ENCODE measurements around the gene FBLIM1. TPM values are rescaled to one million over a fixed set of nuclear protein-coding genes. Genes with fewer than 3 reads are reported as not detected.

FBLIM1 gene
- total RNA-seq, 3 donors from 2014 or later = 17.4 to 73.4 (median 42.6) TPM

DNA sequence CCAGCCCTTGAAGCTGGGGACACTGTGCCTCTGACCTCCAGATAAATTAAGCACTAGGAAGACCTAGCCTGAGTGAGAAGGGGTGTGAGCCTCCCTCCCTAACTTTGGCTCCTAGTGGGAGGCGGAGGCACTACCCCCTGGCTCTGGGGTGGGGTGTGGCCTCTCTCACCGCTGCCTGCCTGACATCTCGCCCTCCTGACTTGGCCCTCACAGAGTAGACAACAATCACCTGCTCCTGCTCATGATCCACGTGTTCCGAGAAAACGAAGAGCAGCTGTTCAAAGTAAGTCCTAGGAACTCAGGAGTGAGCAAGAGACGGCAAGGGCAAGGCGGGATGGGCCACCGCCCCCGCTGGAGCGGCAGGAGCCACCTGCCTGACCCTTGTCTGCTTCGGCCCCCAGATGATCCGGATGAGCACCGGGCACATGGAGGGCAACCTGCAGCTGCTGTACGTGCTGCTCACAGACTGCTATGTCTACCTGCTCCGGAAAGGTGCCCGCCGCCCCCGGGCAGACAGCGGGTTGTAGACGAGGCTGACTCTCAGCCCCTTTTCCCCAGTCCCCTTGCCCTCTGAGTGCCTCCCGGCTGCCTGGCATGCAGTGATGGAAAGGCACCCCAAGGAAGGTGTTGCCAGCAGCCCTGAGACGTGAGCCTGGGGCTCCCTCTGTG lies 30.6 kb upstream of the FBLIM1 start:
- DNase-seq (ENCODE audit: low spot score in 2 of 2) = no peak
- TF ChIP-seq POLR2A (IDR thresholded peaks at IDR 0.05) (no peak), CTCF (IDR thresholded peaks at IDR 0.05) (no peak), POLR2AphosphoS5 (IDR thresholded peaks at IDR 0.05) (no peak)
- H3K4me1 ChIP-seq = no peaks in the 10 kb centered on the region
- peaks cover 18% of the 10 kb centered on the region for H3K36me3 ChIP-seq
- no peak overlapping the region for H3K4me3 ChIP-seq
- no peaks in the 10 kb centered on the region for H3K27me3 ChIP-seq
- H3K9me3 ChIP-seq = no peaks in the 10 kb centered on the region
- intact Hi-C loops (cut with DNase I; ENCODE audit: low total_unique reads) = no loop called here
- no peak overlapping the region for H3K27ac ChIP-seq

DNA sequence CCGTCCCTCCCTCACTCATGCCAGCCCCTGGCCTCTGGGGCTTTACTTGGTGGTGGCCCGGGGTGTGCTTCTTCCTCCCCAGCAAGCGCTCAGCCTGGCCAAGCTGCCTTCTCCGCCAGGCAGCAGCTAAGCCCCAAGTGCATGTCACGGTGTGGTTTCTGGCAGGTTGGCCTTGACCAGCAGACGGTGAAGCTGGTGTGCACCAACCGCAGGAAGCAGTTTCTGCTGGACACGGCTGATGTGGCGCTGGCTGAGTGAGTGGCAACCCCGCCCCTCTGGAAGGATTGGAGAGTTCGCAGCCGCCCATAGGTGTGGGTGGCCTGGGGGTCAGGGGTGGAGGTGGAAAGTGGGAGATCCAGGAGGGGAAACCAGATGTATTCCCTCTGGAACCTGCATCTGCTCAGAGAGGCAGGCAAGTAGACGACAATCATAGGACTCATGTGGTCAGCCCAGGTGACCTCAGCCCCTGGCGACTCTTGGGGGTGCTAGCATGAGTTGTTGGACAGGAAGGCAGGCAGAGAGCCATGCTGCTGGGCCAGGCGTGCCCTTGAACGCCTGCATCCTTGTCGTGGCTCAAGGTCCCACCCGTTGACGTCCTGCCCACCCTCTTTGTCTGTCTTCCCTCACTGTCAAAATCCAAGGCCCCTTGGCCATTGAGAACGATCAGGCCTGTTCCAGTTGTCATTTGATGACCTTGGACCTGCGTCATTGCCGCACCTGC lies 29.5 kb upstream of the FBLIM1 start:
- DNase-seq (ENCODE audit: low spot score in 2 of 2) = no peak
- TF ChIP-seq CTCF (IDR thresholded peaks at IDR 0.05) = no peak
- TF ChIP-seq POLR2AphosphoS5 (IDR thresholded peaks at IDR 0.05) = no peak
- no peak for TF ChIP-seq POLR2A (IDR thresholded peaks at IDR 0.05)
- Histone ChIP-seq H3K4me1 (no peaks in the 10 kb centered on the region), H3K9me3 (no peaks in the 10 kb centered on the region), H3K36me3 (peaks cover 28% of the 10 kb centered on the region), H3K4me3 (no peak overlapping the region), H3K27ac (peak overlapping the region in 1 of 2 donors; percentile 12), H3K27me3 (no peaks in the 10 kb centered on the region)
- intact Hi-C loops (cut with DNase I; ENCODE audit: low total_unique reads) = no loop called here

DNA sequence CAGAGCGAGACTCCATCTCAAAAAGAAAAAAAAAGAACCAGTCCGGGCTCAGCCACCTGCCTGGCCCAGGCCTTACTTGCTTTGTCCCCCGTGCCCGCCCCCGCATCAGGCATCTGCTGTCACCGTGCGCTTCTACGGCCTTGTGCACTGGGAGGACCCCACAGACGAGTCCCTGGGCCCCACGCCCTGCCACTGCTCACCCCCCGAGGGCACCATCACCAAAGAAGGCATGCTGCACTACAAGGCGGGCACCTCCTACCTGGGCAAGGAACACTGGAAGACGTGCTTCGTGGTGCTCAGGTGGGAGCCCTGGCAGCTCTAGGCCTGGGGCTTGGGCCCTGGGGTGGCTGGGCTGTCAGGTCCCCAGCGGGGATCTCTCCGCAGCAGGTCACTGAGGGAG lies 28.2 kb upstream of the FBLIM1 start:
- Histone ChIP-seq H3K4me3 (no peak overlapping the region), H3K27ac (no peak overlapping the region), H3K9me3 (no peaks in the 10 kb centered on the region), H3K27me3 (no peaks in the 10 kb centered on the region), H3K36me3 (peaks cover 28% of the 10 kb centered on the region), H3K4me1 (no peaks in the 10 kb centered on the region)
- TF ChIP-seq POLR2AphosphoS5 (IDR thresholded peaks at IDR 0.05) (no peak), CTCF (IDR thresholded peaks at IDR 0.05) (no peak), POLR2A (IDR thresholded peaks at IDR 0.05) (no peak)
- intact Hi-C loops (cut with DNase I; ENCODE audit: low total_unique reads) = no loop called here
- no peak for DNase-seq (ENCODE audit: low spot score in 2 of 2)

- Histone ChIP-seq H3K27ac (no peak overlapping the region), H3K9me3 (no peaks in the 10 kb centered on the region), H3K4me3 (no peak overlapping the region), H3K4me1 (no peaks in the 10 kb centered on the region), H3K27me3 (no peaks in the 10 kb centered on the region), H3K36me3 (peaks cover 28% of the 10 kb centered on the region)
- intact Hi-C loops (cut with DNase I; ENCODE audit: low total_unique reads) = no loop called here
- TF ChIP-seq POLR2AphosphoS5 (IDR thresholded peaks at IDR 0.05) = no peak
- TF ChIP-seq POLR2A (IDR thresholded peaks at IDR 0.05) = no peak
- TF ChIP-seq CTCF (IDR thresholded peaks at IDR 0.05) = no peak
- no peak for DNase-seq (ENCODE audit: low spot score in 2 of 2)
Measured at GRCh38 chr1:15730936-15731335, 27.7 kb upstream of the FBLIM1 start.

All from breast epithelium (tissue), 4 donors.